Ecto neural progenitor cell (in vitro differentiated cells): ENCODE data around the gene GRN.
"Not testable (repeated sequence)": the region's sequence is repeated elsewhere in the genome, so short reads cannot be mapped to it uniquely, and the experiment has no call there.

Source experiments
- DNase-seq: peaks from one replicate; pipeline ENCODE4 v3.0.0-alpha.2; 2018; ENCODE audit warnings: low spot score

GRN gene

GRCh38 chr17:44321246-44322120, 23.6 kb upstream of the GRN start:
- DNase-seq: no peak

- no peak for DNase-seq
Measured at GRCh38 chr17:44322236-44322895, 22.7 kb upstream of the GRN start.

GRCh38 chr17:44323359-44324091, 21.6 kb upstream of the GRN start:
- no peak for DNase-seq

- no peak for DNase-seq
Measured at GRCh38 chr17:44324092-44324570, 21.0 kb upstream of the GRN start.

- peak; percentile 99 for DNase-seq
Measured at GRCh38 chr17:44324571-44325275, 20.4 kb upstream of the GRN start, which contains the start of gene SLC25A39. Gene SLC25A39, minus strand, starts transcription at chr17:44324823. Its CDS starts 1,261 bp downstream, at chr17:44323562.

GRCh38 chr17:44326861-44327444, 18.1 kb upstream of the GRN start:
- DNase-seq: peak; percentile 97

- no peak for DNase-seq
Measured at GRCh38 chr17:44327715-44328449, 17.2 kb upstream of the GRN start.

- not testable (repeated sequence) for DNase-seq
Measured at GRCh38 chr17:44329516-44329915, 15.6 kb upstream of the GRN start.

- DNase-seq: not testable (repeated sequence)
Measured at GRCh38 chr17:44330263-44330662, 14.8 kb upstream of the GRN start.

GRCh38 chr17:44331249-44331760, 13.8 kb upstream of the GRN start:
- peak; percentile 81 for DNase-seq

GRCh38 chr17:44333371-44333770, 11.7 kb upstream of the GRN start:
- no peak for DNase-seq

GRCh38 chr17:44334315-44334714, 10.8 kb upstream of the GRN start:
- no peak for DNase-seq

GRCh38 chr17:44334727-44335126, 10.4 kb upstream of the GRN start:
- no peak for DNase-seq

- DNase-seq: no peak
Measured at GRCh38 chr17:44335564-44335963, 9.5 kb upstream of the GRN start.

- DNase-seq: no peak
Measured at GRCh38 chr17:44335968-44336367, 9.1 kb upstream of the GRN start.

GRCh38 chr17:44338702-44339101, 6.4 kb upstream of the GRN start:
- DNase-seq: no peak

- not testable (repeated sequence) for DNase-seq
Measured at GRCh38 chr17:44340553-44340952, 4.5 kb upstream of the GRN start.

GRCh38 chr17:44343510-44344209, 1.4 kb upstream of the GRN start:
- no peak for DNase-seq

- peak; percentile 87 for DNase-seq
Measured at GRCh38 chr17:44345454-44346026, 438 bp downstream of the GRN start.
